ENCODE measurements around the gene SST.

The SST gene

DNA sequence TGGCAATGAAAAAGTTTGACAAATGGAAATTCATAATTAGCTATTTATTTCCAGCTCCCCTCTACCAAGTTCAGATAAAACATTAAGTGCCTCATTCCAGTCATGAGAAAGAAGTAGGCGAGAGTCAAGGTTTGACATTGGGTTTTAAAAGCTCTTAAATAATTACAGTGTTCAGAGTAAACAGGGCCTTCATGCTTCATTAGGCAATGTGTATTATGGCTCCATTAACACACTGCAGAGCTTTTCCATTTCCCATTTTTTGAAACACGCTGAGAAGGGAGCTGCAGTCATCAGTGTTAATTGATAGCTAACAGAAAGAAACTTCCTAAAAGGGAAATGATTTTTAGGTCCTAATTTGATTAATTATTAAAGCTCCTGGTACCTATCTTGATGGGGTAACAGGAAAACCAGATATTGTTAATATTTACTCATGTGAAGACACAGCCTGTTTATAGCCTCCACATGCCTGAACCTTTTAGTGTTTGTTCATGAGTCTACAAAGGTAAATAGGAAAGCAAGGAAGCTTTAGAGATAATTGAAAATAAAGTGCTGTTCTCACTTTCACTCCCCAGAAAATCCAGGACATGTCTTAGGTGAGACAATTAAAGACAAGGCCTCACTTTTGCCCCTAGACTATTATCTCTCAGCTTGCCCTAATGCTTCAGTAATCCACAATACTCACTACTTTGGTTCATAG is 28.7 kb downstream of the SST start:
- in situ Hi-C loops (cut with MboI; ENCODE audit: low pct_unique_long_range_greater_than_20kb, low sequenced_read_pairs, unreplicated experiment): no loop called here
- DNase-seq (ENCODE audit: low spot score): no peak

DNA sequence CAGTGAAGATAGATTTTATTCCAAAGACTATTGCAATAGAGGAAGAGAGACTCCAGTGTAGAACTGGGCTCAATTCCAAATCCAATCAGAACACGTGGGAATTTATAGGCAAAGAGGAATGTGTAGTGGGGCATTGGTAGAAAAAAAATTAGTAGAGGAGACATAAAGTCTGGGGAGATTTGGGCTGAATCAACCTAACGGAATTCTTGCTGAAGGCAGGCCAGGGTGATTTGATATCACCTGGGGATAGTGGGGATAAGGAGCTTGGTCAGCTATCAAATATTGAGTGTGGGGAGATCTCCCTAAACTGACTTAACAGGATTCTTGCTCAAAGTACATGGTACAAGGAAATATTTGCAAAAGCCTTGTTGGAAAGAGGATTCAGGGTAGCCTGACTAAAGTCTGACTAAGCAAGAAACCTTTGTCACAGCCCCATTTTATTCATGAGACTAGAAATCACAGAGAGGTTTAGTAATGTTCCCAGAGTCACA is 29.6 kb downstream of the SST start:
- in situ Hi-C loops (cut with MboI; ENCODE audit: low pct_unique_long_range_greater_than_20kb, low sequenced_read_pairs, unreplicated experiment): no loop called here
- TF ChIP-seq, protein P1, sequence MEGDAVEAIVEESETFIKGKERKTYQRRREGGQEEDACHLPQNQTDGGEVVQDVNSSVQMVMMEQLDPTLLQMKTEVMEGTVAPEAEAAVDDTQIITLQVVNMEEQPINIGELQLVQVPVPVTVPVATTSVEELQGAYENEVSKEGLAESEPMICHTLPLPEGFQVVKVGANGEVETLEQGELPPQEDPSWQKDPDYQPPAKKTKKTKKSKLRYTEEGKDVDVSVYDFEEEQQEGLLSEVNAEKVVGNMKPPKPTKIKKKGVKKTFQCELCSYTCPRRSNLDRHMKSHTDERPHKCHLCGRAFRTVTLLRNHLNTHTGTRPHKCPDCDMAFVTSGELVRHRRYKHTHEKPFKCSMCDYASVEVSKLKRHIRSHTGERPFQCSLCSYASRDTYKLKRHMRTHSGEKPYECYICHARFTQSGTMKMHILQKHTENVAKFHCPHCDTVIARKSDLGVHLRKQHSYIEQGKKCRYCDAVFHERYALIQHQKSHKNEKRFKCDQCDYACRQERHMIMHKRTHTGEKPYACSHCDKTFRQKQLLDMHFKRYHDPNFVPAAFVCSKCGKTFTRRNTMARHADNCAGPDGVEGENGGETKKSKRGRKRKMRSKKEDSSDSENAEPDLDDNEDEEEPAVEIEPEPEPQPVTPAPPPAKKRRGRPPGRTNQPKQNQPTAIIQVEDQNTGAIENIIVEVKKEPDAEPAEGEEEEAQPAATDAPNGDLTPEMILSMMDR (IDR thresholded peaks at IDR 0.05; ENCODE audit: extremely low read depth, insufficient read depth, missing control alignments): no peak

More for the DNA sequence above, 28.7 kb downstream of the SST start:
- TF ChIP-seq, protein P1 (IDR thresholded peaks at IDR 0.05; ENCODE audit: extremely low read depth, insufficient read depth, missing control alignments): no peak

DNA sequence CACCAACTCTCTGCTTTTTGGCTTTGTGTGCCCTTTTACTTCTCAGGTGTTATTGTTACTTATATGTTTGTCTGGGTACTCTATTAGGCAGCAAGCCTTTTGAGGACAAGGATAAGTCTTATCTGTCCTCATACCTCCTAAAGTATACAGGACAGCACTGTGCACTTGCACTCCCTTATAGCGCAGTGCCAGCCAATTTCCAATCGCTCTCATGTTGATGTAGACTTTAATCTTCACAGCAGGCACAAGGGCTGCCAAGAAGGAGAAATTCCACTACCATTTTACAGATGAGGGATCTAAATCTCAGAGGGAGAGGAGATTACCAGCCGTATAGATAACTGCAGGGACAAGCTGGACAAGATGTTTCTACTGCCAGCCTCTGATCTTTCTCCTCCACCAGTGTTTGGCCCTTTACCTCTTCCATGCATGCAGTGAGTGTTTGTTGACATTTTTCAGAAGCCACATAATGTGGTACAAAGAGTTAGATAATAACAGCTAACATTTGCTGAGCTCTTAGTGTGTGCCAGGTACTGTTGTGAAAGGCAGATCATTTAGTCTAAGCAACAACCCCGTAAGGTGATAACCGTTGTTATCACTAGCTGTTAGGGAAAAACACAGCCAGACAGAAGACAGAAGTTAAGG is 30.1 kb downstream of the SST start:
- in situ Hi-C loops (cut with MboI; ENCODE audit: low pct_unique_long_range_greater_than_20kb, low sequenced_read_pairs, unreplicated experiment): no loop called here
- TF ChIP-seq, protein P1 (IDR thresholded peaks at IDR 0.05; ENCODE audit: extremely low read depth, insufficient read depth, missing control alignments): no peak
- no peak for DNase-seq (ENCODE audit: low spot score)

More for the DNA sequence above, 29.6 kb downstream of the SST start:
- no peak for DNase-seq (ENCODE audit: low spot score)

DNA sequence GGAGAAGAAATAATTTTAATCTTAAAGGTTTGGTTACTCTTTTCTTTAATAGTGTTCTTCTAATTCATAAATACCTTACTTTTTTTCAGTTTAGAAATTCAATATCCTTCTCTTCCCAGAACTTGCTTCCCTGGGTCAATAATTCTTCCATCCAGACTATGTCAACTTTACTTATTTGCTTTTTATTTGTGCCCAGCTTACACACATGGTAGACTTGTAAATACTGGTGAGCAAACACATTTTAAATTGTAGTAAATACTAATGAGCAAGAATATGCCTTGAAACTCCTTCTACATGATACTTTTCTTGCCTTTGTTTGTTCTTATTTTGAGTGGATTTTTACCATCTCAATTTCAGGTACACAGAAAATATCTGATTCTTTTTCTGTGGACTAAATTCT is 33.7 kb downstream of the SST start:
- no peak for DNase-seq (ENCODE audit: low spot score)
- in situ Hi-C loops (cut with MboI; ENCODE audit: low pct_unique_long_range_greater_than_20kb, low sequenced_read_pairs, unreplicated experiment): no loop called here
- TF ChIP-seq, protein P1 (IDR thresholded peaks at IDR 0.05; ENCODE audit: extremely low read depth, insufficient read depth, missing control alignments): no peak

DNA sequence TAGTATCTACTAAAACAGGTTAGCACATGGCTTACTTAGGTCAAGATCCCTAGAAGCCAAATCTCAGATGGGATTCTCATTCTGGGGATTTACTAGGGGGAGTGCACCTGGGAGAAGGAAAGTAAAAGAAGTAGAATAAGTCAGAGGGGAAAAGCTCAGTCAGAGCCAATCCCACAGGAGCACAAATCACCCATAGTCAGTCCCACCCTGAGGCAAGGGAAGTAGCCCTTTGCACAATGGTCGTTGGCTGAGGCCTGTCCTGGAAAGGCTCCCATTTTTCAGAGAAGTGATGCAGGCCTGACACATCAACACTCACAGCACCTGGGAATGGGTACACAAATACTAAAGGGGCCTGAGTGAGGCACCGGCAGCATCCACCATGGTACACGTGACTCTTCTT is 39.8 kb downstream of the SST start:
- no peak for DNase-seq (ENCODE audit: low spot score)
- in situ Hi-C loops (cut with MboI; ENCODE audit: low pct_unique_long_range_greater_than_20kb, low sequenced_read_pairs, unreplicated experiment): no loop called here
- TF ChIP-seq, protein P1 (IDR thresholded peaks at IDR 0.05; ENCODE audit: extremely low read depth, insufficient read depth, missing control alignments): no peak

DNA sequence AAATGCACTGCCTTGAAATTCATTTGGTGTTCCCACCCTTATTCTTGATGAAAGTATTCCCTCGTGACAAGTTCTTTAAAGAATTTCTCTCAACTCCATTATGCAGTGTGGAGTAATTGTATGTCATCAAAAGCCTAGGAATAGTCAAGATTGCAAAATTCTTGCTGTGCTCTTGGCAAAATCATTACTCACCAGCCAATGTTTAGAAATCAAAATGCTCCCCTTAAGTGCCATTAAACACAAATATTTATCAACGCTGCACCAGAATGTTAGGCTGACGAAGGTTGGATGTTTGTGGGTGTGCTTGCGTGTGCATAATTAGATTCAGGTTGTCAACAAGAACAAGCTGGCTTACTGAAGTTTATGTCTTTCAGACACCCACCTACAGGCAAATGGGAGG is 40.5 kb downstream of the SST start:
- TF ChIP-seq, protein P1 (IDR thresholded peaks at IDR 0.05; ENCODE audit: extremely low read depth, insufficient read depth, missing control alignments): no peak
- no peak for DNase-seq (ENCODE audit: low spot score)
- in situ Hi-C loops (cut with MboI; ENCODE audit: low pct_unique_long_range_greater_than_20kb, low sequenced_read_pairs, unreplicated experiment): no loop called here
